ENCODE results near the gene MNT.

MNT gene

DNA sequence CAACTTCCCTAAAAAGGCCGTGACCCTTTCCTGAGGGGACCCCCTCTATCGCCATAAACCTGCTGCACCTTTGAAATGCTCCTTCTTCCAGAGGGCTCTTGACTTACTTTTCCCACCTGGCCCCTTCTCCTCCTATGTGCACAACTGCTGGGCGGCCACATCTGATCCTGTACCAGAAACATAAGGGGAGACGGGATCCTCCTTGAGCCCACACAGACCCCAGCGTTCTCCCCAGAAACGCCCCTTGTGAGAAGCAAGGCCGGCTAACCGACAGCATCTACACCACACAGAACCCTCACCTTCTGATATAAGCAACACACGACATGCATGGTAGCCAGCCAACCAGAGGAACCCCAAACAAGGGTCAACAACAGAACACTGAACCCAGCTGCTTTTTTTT is 14.2 kb upstream of the MNT start:
- DNase-seq = no peak

- DNase-seq = no peak
Measured at GRCh38 chr17:2414446-2415064, 13.7 kb upstream of the MNT start.

GRCh38 chr17:2412561-2413021 is 11.7 kb upstream of the MNT start:
- DNase-seq = no peak

GRCh38 chr17:2410951-2411350 is 10.1 kb upstream of the MNT start:
- DNase-seq = no peak

- no peak for DNase-seq
Measured at GRCh38 chr17:2406903-2407790, 6.3 kb upstream of the MNT start.

- DNase-seq = no peak
Measured at GRCh38 chr17:2406271-2406902, 5.5 kb upstream of the MNT start.

- no peak for DNase-seq
Measured at GRCh38 chr17:2405247-2405926, 4.5 kb upstream of the MNT start.

DNA sequence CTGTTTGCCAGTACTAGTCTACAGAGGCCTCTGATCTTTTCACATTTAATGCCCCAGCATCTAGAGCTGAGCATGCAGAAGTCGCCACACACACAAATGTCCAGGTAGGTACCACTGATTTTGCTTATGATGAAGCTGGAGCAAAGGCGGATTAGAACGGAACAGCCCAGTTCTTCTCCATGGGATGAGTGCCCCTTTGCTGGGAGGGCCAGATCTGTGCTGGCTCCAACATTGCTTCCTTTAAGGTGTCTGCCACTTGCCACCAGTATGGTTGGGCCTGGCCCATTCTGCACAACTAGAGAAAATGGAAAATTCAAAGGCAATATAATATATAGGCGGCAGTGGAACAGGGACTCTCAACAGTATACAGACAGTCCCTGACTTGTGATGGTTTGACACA is 2.2 kb upstream of the MNT start:
- DNase-seq = no peak

DNA sequence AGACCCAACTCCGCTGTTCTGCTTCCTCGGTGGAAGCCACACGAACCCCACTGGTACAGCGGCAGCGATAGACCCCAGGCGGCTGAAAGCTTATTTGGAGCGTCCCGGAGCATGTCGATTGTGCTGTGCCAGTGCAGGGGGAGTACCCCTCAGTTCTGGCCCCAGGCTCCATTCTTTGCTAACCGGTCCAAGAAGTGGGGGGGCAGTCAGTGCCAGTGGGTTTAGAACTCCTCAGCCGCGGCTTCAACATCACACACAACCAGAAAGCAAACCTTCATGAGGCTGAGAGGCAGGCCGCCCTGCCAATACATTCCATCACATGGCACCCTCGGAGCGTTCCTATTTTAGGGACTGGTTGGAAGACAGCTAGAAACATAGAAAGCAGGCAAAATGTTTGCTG is 1.7 kb upstream of the MNT start:
- DNase-seq = no peak

DNA sequence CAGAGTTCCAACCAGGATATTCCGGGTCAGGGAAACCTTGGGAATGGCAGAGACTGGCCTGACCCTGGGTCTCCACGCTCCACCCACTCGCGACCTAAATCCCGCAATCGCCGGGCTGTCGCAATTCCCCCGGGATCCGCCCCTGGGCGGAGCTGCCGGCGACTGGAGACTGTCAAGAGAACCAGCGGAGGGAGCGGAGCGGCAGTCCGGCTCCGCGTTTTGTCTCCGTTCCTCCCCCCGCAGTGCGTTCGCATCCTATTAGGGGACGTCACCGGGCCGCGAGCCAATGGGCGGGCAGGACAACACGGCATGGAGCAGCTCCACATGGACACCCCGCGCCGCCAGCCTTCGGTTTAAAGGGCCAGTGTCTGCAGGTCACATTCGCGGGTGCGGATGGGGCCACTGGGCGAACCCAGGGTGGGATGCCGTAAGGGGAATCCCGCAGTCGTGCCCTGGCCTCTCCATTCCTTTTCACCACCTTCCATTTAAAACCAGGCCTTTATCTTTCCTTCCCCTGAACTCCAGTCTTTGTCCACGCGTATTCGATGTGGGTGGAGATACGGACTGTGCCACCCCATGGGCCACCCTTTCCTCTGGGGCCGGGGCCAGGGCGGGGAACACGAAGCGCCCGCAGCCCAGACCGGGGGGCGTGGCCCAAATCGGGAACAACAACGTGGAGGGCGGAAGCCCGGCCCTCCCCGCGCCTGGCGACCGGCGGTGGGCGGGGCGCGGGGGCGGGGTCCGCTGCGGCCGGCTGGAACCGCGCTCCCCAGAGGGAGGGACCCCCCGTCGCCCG is 764 bp upstream of the MNT start:
- DNase-seq = peak; percentile 95

DNA sequence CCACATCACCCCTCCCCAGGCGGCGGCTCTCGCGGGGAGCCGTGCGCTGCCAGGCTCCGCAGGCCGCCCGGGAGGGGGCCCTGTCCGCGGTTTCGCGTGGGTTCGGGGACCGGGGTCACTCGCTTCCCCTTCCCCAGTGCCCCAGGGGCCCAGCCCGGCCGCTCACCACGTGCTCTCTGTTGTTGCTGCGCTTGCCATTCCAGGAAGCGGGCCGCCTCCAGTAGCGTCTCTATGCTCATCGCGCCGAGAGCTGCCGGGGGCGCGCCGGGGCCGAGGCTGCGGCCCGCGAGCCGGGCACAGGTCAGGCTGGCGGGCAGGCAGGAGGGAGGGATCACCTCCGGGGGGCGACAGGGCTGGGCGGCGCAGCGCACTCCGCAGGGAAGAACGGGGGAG is 390 bp downstream of the MNT start:
- no peak for DNase-seq

- peak; percentile 76 for DNase-seq
Measured at GRCh38 chr17:2399572-2400473, 1.0 kb downstream of the MNT start.

- DNase-seq = no peak
Measured at GRCh38 chr17:2398655-2399571, 1.9 kb downstream of the MNT start.

DNA sequence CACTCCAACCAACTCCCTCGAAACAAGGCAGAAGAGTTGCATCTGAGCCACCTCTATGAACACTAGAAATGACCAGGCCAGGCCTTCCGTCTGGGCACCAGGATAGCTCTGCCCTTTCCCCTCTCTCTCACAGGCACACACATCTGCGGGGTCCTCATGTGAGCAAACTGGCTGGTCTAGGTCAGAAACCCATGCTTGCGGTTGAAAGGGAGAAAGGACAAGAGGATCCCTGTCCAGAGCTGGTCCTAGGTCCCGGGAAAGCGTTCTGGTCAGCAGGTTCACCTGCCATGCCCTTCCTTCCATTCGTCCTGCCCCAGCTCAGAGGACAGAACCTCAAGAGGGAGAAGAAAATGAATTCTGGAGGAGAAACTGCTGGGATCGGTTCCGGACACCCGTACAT is 2.7 kb downstream of the MNT start:
- no peak for DNase-seq

DNA sequence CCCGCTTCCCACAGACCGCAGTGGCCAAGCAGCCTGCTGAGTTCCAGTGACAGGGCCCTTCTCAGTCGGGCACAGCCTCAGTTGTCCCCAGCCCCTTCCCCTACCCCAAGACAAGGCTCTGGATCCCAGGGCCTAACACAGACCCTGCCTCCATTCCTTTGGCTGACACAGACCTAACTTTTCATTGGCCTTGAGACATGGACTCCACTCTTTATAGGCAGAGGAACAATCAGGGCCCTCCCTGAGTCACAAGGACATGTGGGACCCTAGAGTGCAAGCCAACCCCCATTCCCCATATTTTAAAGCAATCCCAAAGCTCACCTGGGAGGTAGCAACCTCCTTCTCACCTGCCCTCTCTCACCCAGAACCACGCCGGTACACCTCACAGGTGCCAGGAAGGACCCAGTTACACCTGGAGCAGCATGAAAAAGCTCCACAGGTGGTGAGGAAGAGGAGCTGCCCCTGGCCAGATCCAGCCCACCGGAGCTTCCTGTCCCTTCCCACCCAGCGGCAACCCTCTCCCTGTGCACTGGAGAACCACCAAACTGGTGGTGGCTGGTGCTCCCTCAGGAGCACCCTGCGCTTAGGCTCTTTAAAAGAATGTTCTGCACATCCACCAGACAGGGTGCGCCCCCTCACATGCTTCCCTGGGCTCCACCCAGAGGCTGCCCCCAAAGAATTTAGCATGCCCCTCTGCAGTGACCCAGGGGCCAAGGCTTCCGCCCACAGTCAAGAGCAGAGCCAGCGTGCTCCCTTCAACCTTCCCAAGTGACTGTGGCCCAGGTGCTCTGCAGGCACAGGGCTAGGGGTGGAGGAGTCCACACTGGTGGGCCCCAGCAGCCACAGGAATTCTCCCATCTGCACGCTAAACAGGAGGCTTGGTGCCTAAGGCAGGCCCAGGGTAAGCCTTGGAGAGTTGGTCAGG is 3.4 kb downstream of the MNT start:
- DNase-seq = no peak

DNA sequence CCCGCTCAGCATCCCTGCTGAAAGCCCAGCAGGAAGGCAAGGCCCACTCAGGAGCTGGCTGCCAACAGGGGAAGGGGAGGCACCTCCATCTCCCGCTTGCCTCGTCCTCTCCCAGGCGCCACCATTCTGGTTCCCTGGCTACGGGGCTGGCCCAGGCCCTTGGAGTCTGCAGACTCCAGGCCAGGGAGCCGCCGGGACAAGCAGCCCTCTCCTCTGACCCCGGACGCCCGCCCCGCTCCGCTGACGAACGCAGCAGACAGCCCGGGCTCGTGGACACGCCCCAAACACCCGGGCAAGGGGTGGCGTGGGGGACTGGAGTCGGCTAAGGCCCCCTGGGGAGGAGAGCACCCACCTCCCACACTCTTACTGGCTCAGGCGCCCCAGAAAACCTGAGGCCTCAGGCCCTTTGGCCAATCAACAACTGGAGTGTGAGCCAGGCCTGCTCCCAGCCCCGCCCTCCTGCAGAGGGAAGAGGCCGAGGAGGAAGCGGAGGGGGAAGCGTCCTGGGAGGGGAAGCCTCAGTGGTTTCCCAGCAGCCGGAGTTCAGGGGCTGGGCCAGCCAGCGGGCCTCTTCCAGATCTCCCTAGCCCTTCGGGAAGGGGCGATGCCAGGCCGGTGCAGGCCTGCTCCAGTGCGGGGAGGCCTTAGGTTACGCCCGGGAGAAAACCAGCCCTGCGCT is 4.2 kb downstream of the MNT start:
- DNase-seq = no peak

DNA sequence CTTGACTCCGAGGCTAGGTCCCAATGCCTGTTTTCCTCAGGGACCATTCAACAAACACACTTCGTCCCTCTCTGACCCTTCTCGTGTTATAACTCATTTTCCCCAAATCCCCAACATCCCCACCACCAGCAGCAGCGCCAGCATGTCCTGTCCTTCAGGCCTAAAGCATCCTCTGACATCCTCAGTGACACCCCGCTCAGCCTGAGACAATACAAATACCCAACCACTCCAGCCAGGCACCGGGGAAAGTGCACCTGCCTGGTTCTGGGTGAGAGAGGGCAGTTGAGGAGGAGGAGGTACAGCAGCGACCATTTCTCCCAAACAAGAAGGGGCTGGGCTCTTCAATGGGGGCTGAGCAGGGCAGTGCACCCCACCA is 4.7 kb downstream of the MNT start:
- no peak for DNase-seq
